Eye (tissue), 1 donor: ENCODE data around the gene SYNPO.

Experiments
- DNase-seq: peaks from one replicate; pipeline ENCODE4 v3.0.0-alpha.2; 2015

Gene SYNPO

GRCh38 chr5:150640311-150641005 is at the start of gene SYNPO:
TSS of gene SYNPO (plus strand) at chr5:150640660. CDS start at chr5:150648276, 7,616 bp downstream.
- DNase-seq, result no peak

- DNase-seq, result peak; percentile 82
Observed at GRCh38 chr5:150590979-150591695, 49.3 kb upstream of the SYNPO start.

GRCh38 chr5:150593593-150593992 is 46.9 kb upstream of the SYNPO start:
- DNase-seq, result no peak

- DNase-seq, result no peak
Observed at GRCh38 chr5:150593996-150594395, 46.5 kb upstream of the SYNPO start.

- peak; percentile 55 for DNase-seq
Observed at GRCh38 chr5:150595466-150596031, 44.9 kb upstream of the SYNPO start.

GRCh38 chr5:150596313-150596712 is 44.1 kb upstream of the SYNPO start:
- DNase-seq, result peak; percentile 57

- DNase-seq, result no peak
Observed at GRCh38 chr5:150596826-150597225, 43.6 kb upstream of the SYNPO start.

- no peak for DNase-seq
Observed at GRCh38 chr5:150598006-150598405, 42.5 kb upstream of the SYNPO start.

- DNase-seq, result no peak
Observed at GRCh38 chr5:150598821-150599273, 41.6 kb upstream of the SYNPO start.

- no peak for DNase-seq
Observed at GRCh38 chr5:150599281-150599680, 41.2 kb upstream of the SYNPO start.

- peak; percentile 71 for DNase-seq
Observed at GRCh38 chr5:150599917-150600511, 40.4 kb upstream of the SYNPO start.

GRCh38 chr5:150600616-150601490 is 39.6 kb upstream of the SYNPO start:
- peak; percentile 45 for DNase-seq

- DNase-seq, result no peak
Observed at GRCh38 chr5:150601491-150602345, 38.7 kb upstream of the SYNPO start.

GRCh38 chr5:150603052-150603451 is 37.4 kb upstream of the SYNPO start:
- peak; percentile 12 for DNase-seq

GRCh38 chr5:150603491-150603890 is 37.0 kb upstream of the SYNPO start:
- DNase-seq, result no peak

- DNase-seq, result no peak
Observed at GRCh38 chr5:150604010-150604409, 36.5 kb upstream of the SYNPO start.

- no peak for DNase-seq
Observed at GRCh38 chr5:150604894-150605440, 35.5 kb upstream of the SYNPO start.

- DNase-seq, result no peak
Observed at GRCh38 chr5:150605546-150605945, 34.9 kb upstream of the SYNPO start.

GRCh38 chr5:150606476-150606875 is 34.0 kb upstream of the SYNPO start:
- DNase-seq, result no peak

- no peak for DNase-seq
Observed at GRCh38 chr5:150607105-150607504, 33.4 kb upstream of the SYNPO start.

GRCh38 chr5:150607991-150608390 is 32.5 kb upstream of the SYNPO start:
- DNase-seq, result no peak
